ENCODE results near the gene EMP3. TPM values are rescaled to one million over a fixed set of nuclear protein-coding genes. Genes with fewer than 3 reads are reported as not detected.
A peak's percentile ranks its signal among the peaks of the same experiment; 100 is the strongest.

The EMP3 gene
- total and polyA plus RNA-seq, 2 of the 4 experiments (the other 2 are of a cell fraction) = 147 to 632 TPM

DNA sequence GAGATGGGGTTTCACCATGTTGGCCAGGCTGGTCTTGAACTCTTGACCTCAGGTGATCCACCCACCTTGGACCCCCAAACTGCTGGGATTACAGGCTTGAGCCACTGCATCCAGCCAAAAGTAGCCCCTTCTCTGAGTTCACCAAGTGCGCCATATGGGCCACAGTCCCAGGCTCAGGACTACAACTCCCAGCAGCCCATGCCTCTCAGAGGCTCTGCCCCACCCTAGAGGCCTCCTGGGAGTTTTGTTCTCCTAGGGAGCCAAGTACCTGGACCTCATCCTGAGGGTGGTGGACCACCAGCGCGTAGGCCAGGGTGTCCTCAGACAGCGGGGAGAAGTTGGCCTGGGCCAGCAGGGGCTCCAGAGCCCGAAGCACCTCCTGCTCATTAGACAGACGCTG, 19.5 kb downstream of the EMP3 start:
- Histone ChIP-seq H3K4ac (ENCODE audit: low read depth, low read length) (no peak overlapping the region), H3K18ac (ENCODE audit: low read depth, low read length) (no peak overlapping the region), H2BK120ac (ENCODE audit: low read depth, low read length) (no peak overlapping the region), H2BK20ac (ENCODE audit: low read depth, low read length) (no peak overlapping the region), H3K4me2 (ENCODE audit: low read depth, low read length) (no peak overlapping the region), H4K8ac (ENCODE audit: low read depth in 2 of 2, low read length in 2 of 2) (no peak overlapping the region), H3K23ac (ENCODE audit: low read depth, low read length) (no peak overlapping the region), H4K20me1 (ENCODE audit: insufficient read depth, low read length) (no peaks in the 10 kb centered on the region), H3K27ac (ENCODE audit: insufficient read depth, low read length) (no peak overlapping the region), H3K36me3 (ENCODE audit: control insufficient read depth, insufficient read depth, low read length) (no peaks in the 10 kb centered on the region), H3K79me1 (ENCODE audit: low read depth in 1 of 2, low read length in 2 of 2) (no peaks in the 10 kb centered on the region), H2AFZ (replicated peaks; ENCODE audit: low read length, poor library complexity) (peak overlapping the region; percentile 32), H3K14ac (replicated peaks; ENCODE audit: low read depth, low read length) (no peak overlapping the region), H2BK5ac (ENCODE audit: low read depth, low read length, poor library complexity, severe bottlenecking) (no peak overlapping the region), H4K91ac (ENCODE audit: insufficient read depth, low read depth, low read length) (no peak overlapping the region), H3K9ac (ENCODE audit: low read depth, low read length) (no peak overlapping the region), H3K4me1 (ENCODE audit: control insufficient read depth, insufficient read depth, low read length) (no peaks in the 10 kb centered on the region), H3K9me3 (ENCODE audit: control insufficient read depth, insufficient read depth, low read length) (no peaks in the 10 kb centered on the region), H3K56ac (ENCODE audit: extremely low read depth, insufficient read depth, low read length) (no peak overlapping the region), H3K9me1 (ENCODE audit: insufficient read depth, low read length) (peaks cover 6% of the 10 kb centered on the region; the same call in 1 of the 2 replicates), H3K4me3 (ENCODE audit: insufficient read depth, low read depth, low read length) (no peak overlapping the region), H2BK15ac (ENCODE audit: low read depth, low read length) (no peak overlapping the region), H2AK5ac (ENCODE audit: low read depth, low read length) (no peak overlapping the region), H4K5ac (ENCODE audit: low read depth, low read length) (no peak overlapping the region), H3K27me3 (ENCODE audit: control insufficient read depth, insufficient read depth, low read length) (no peaks in the 10 kb centered on the region), H2AK9ac (replicated peaks; ENCODE audit: low read depth, low read length, poor library complexity) (no peak overlapping the region)
- TF ChIP-seq USF2 (IDR thresholded peaks at IDR 0.05; ENCODE audit: low read depth, low read length) (no peak), SMC3 (IDR thresholded peaks at IDR 0.05; ENCODE audit: low read depth, low read length) (no peak), MXI1 (IDR thresholded peaks at IDR 0.05; ENCODE audit: borderline replicate concordance, low read depth, low read length) (no peak), MAFK (IDR thresholded peaks at IDR 0.05; ENCODE audit: low read depth, low read length) (no peak), CEBPB (IDR thresholded peaks at IDR 0.05; ENCODE audit: low read depth, low read length) (no peak), BHLHE40 (IDR thresholded peaks at IDR 0.05; ENCODE audit: low read depth, low read length) (no peak), RCOR1 (IDR thresholded peaks at IDR 0.05; ENCODE audit: insufficient replicate concordance, low read length) (no peak), RFX5 (IDR thresholded peaks at IDR 0.05; ENCODE audit: low read depth, low read length) (no peak), FOS (IDR thresholded peaks at IDR 0.05; ENCODE audit: low read depth, low read length) (no peak), NFE2L2 (IDR thresholded peaks at IDR 0.05; ENCODE audit: low read depth, low read length) (no peak), RAD21 (IDR thresholded peaks at IDR 0.05; ENCODE audit: low read length) (no peak), CHD1 (IDR thresholded peaks at IDR 0.05; ENCODE audit: low read depth, low read length) (no peak), POLR2A (IDR thresholded peaks at IDR 0.05; ENCODE audit: low read depth, low read length) (no peak), MAZ (IDR thresholded peaks at IDR 0.05; ENCODE audit: borderline replicate concordance, low read depth, low read length) (no peak)
- TF ChIP-seq, protein P1, sequence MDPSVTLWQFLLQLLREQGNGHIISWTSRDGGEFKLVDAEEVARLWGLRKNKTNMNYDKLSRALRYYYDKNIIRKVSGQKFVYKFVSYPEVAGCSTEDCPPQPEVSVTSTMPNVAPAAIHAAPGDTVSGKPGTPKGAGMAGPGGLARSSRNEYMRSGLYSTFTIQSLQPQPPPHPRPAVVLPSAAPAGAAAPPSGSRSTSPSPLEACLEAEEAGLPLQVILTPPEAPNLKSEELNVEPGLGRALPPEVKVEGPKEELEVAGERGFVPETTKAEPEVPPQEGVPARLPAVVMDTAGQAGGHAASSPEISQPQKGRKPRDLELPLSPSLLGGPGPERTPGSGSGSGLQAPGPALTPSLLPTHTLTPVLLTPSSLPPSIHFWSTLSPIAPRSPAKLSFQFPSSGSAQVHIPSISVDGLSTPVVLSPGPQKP (IDR thresholded peaks at IDR 0.05; ENCODE audit: borderline replicate concordance, low read depth, low read length) = no peak
- TF ChIP-seq, protein P2, sequence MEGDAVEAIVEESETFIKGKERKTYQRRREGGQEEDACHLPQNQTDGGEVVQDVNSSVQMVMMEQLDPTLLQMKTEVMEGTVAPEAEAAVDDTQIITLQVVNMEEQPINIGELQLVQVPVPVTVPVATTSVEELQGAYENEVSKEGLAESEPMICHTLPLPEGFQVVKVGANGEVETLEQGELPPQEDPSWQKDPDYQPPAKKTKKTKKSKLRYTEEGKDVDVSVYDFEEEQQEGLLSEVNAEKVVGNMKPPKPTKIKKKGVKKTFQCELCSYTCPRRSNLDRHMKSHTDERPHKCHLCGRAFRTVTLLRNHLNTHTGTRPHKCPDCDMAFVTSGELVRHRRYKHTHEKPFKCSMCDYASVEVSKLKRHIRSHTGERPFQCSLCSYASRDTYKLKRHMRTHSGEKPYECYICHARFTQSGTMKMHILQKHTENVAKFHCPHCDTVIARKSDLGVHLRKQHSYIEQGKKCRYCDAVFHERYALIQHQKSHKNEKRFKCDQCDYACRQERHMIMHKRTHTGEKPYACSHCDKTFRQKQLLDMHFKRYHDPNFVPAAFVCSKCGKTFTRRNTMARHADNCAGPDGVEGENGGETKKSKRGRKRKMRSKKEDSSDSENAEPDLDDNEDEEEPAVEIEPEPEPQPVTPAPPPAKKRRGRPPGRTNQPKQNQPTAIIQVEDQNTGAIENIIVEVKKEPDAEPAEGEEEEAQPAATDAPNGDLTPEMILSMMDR (conservative IDR thresholded peaks at IDR 0.05; ENCODE audit: low read depth, low read length) = no peak
- ChIA-PET POLR2A (ENCODE audit: unreplicated experiment) (no interaction called here), CTCF (no interaction called here)
- in situ Hi-C loops (cut with MboI; ENCODE audit: low sequenced_read_pairs) (no loop called here), intact Hi-C loops (cut with micrococcal nuclease) (no loop called here), dilution Hi-C loops (cut with HindIII; ENCODE audit: low sequenced_read_pairs, unreplicated experiment) (no loop called here)
- no peak; the same call in 1 of the 2 replicates for ATAC-seq (ENCODE audit: low read depth)
- BruUV-seq (replicated peaks) = no TSS peak
- DNase-seq = no peak
- WGBS, 2 experiments (ENCODE audit: extremely low coverage in 2 of 2, insufficient read length in 1 of 2) = no CpG with 5 or more reads among the region's 6 CpGs

All from IMR-90 (cell line).